HG02884 (cell line): ENCODE results near the gene DISP1.

Experiments used
- ATAC-seq: cut with Tn5 transposase; IDR thresholded peaks from one replicate; pipeline ENCODE4 v1.9.1; 2021; ENCODE audit warnings: mild to moderate bottlenecking, moderate library complexity; ENCODE audit not compliant: unreplicated experiment

DISP1 gene

GRCh38 chr1:222814536-222815439 lies at the start of gene DISP1:
TSS of gene DISP1 (plus strand) at chr1:222815039. CDS start at chr1:222942824, 127,785 bp downstream.
- peak; percentile 89 for ATAC-seq

- no peak for ATAC-seq
These were observed 47.7 kb upstream of the DISP1 start for GRCh38 chr1:222767152-222767571.

GRCh38 chr1:222768592-222768991 lies 46.2 kb upstream of the DISP1 start:
- ATAC-seq, result no peak

GRCh38 chr1:222769181-222769580 lies 45.7 kb upstream of the DISP1 start:
- ATAC-seq, result no peak

GRCh38 chr1:222769971-222770620 lies 44.7 kb upstream of the DISP1 start:
- no peak for ATAC-seq

GRCh38 chr1:222772996-222773379 lies 41.9 kb upstream of the DISP1 start:
- ATAC-seq, result peak; percentile 91

- ATAC-seq, result no peak
These were observed 37.4 kb upstream of the DISP1 start for GRCh38 chr1:222777463-222777862.

- no peak for ATAC-seq
These were observed 36.9 kb upstream of the DISP1 start for GRCh38 chr1:222777977-222778376.

- no peak for ATAC-seq
These were observed 33.6 kb upstream of the DISP1 start for GRCh38 chr1:222781251-222781650.

- ATAC-seq, result no peak
These were observed 31.8 kb upstream of the DISP1 start for GRCh38 chr1:222783051-222783450.

GRCh38 chr1:222784371-222784770 lies 30.5 kb upstream of the DISP1 start:
- ATAC-seq, result no peak

- no peak for ATAC-seq
These were observed 29.9 kb upstream of the DISP1 start for GRCh38 chr1:222784916-222785315.

- no peak for ATAC-seq
These were observed 29.3 kb upstream of the DISP1 start for GRCh38 chr1:222785529-222785928.

- no peak for ATAC-seq
These were observed 28.7 kb upstream of the DISP1 start for GRCh38 chr1:222786121-222786520.

- ATAC-seq, result no peak
These were observed 27.1 kb upstream of the DISP1 start for GRCh38 chr1:222787729-222788128.

- ATAC-seq, result peak; percentile 76
These were observed 26.3 kb upstream of the DISP1 start for GRCh38 chr1:222788402-222789156.

GRCh38 chr1:222790115-222790514 lies 24.7 kb upstream of the DISP1 start:
- ATAC-seq, result no peak

- no peak for ATAC-seq
These were observed 24.3 kb upstream of the DISP1 start for GRCh38 chr1:222790520-222790919.

- ATAC-seq, result no peak
These were observed 23.7 kb upstream of the DISP1 start for GRCh38 chr1:222791006-222791710.

GRCh38 chr1:222792744-222793143 lies 22.1 kb upstream of the DISP1 start:
- ATAC-seq, result no peak
